GM18498 (cell line): ENCODE data around the gene NSL1.

ENCODE experiments used
- ATAC-seq: cut with Tn5 transposase; IDR thresholded peaks from one replicate; pipeline ENCODE4 v1.9.1; 2021; ENCODE audit warnings: mild to moderate bottlenecking, moderate library complexity; ENCODE audit not compliant: unreplicated experiment

Gene NSL1, protein sequence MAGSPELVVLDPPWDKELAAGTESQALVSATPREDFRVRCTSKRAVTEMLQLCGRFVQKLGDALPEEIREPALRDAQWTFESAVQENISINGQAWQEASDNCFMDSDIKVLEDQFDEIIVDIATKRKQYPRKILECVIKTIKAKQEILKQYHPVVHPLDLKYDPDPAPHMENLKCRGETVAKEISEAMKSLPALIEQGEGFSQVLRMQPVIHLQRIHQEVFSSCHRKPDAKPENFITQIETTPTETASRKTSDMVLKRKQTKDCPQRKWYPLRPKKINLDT

DNA sequence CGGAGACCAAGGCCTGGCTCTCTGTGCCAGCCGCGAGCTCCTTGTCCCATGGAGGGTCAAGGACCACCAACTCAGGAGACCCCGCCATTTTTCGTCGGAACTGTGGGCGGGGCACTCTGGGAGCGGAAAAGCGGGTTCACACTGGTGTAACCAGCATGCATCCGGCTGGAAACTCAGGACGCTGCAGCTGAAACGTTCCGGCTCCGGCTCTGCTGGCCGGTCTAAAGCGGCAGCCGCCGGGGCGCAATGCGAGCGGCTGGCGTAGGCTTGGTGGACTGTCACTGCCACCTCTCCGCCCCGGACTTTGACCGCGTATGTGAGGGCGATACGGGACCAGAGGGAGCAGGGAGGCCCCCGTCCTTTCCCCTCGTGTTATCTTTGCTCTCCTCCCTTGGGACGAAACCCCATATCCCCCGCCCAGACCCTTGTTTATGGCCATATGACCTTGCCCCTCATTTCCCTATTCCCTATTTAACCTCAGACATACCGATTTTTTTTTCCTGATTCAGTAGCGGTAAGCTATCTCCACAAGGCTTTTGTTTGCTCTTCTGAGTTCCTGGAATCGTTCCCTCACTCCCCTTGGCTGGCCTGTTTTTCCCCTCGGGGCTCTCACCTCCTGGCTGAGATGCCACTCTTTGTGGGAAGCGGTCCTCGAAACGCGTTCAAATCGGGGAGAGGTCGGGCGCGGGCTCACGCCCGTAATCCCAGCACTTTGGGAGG, at the start of gene NSL1, which contains the start of gene TATDN3:
NSL1 (minus strand) TSS at position 102 of the 720 bp plus-strand sequence; CDS start at position 88, 14 bp downstream.
TATDN3 (plus strand) TSS at position 219 of the 720 bp plus-strand sequence; CDS start at position 247, 28 bp downstream.
- ATAC-seq, result peak; percentile 70

DNA sequence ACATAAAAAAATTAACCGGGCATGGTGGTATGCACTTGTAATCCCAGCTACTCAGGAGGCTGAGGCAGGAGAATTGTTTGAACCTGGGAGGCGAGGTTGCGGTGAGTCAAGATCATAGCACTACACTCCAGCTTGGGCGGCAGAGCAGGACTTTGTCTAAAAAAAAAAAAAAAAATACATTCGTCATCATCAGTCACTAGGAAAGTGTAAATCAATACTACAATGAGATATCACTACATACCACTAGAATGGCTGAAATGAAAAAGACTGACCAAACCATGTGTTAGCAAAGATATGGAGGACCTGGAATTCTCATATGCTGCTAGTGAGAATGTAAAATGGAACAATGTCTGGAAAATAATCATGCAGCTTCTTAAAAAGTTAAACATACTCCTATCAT, 46.6 kb upstream of the NSL1 start:
- no peak for ATAC-seq

DNA sequence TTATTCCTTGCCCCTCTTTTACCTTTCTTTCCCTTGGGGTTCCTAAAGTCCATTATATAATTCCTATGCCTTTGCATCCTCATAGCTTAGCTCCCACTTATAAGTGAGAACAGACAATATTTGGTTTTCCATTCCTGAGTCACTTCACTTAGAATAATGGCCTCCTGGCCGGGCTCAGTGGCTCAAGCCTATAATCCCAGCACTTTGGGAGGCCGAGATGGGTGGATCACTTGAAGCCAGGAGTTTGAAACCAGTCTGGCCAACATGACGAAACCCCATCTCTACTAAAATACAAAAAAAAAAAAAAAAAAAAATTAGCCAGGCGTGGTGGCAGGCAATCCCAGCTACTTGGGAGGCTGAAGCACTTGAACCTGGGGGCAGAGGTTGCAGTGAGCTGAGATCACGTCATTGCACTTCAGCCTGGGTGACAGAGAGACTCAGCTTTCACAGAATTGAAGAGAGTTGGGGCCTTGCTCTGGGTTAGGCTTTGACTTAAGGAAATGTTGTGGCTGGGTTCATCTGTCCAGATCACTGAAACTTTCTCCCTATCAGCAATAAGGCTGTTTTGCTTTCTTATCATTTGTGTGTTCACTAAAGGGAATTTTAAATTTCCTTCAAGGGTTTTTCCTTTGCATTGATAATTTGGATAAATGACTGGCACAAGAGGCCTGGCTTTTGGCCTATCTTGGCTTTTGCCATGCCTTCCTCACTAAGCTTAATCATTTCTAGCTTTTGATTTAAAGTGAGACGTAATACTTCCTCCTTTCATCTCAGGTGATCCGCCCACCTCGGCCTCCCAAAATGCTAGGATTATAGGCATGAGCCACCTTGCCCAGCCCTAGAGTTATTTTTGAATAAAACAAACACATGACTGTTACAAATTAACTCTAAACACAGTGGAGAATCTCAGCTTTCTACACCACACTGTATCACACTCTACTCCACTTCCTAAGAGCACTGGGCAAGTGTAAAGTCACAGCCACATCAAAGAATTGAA, 41.9 kb upstream of the NSL1 start:
- ATAC-seq, result peak; percentile 74

DNA sequence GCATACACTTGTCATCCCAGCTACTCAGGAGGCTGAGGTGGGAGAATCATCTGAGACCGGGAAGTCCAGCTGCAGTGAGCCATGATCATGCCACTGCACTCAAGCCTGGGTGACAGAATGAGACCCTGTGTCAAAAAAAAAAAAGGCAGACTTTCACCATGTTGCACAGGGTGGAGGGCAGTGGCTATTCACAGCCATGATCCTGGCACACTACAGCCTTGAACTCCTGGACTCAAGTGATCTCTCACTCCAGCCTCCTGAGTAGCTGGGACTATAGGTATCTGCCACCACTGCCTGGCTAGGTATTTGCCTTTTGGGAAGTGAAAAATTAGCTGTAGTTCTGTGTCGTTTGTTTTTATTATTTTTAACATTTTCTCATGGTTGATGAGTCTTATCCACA, 36.8 kb upstream of the NSL1 start:
- no peak for ATAC-seq

DNA sequence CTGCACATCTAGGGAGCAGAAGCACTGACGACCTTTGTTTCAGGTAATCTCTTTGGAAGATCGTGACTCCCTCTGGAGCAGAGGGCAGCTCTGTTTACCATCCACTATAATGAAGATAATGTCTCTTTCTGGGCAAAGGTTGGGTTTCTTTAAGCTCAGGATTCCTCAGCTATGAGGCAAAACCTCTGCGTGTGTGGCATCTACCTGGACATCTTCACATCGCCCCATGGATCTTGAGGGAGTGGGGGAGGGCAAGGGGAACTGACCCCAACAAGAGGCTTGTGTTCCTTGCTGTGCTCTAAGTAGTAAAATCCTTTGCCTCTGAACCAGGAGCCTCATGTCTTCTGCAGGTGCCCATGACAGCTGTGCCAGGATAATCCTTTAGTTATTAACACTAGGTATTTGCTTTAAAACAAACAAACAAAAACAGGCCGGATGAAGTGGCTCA, 36.3 kb upstream of the NSL1 start:
- no peak for ATAC-seq

DNA sequence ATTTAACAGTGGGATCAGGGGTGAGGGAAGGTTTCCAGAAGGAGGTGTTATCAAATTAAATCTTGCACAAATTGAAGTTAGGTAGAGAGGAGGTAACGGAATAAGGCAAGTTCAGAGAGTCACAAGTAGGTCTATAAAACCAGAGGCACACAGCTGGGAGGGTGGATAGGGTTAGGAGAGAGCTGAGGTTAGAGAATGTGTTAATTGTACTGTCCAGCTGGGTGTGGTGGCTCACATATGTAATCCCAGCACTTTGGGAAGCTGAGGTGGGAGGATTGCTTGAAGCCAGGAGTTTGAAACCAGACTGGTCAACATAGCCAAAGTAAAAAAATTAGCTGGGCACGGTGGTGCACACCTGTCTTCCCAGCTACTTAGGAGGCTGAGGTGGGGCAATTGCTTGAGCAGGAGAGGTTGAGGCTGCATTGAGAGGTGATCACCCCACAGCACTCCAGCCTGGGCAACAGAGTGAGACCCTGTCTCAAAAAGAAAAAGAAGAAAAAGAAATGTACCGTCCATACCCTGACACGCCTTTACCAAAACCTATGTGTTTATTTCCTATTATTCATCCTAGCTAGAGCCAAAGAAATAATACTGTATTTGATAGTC, 35.7 kb upstream of the NSL1 start:
- ATAC-seq, result no peak

DNA sequence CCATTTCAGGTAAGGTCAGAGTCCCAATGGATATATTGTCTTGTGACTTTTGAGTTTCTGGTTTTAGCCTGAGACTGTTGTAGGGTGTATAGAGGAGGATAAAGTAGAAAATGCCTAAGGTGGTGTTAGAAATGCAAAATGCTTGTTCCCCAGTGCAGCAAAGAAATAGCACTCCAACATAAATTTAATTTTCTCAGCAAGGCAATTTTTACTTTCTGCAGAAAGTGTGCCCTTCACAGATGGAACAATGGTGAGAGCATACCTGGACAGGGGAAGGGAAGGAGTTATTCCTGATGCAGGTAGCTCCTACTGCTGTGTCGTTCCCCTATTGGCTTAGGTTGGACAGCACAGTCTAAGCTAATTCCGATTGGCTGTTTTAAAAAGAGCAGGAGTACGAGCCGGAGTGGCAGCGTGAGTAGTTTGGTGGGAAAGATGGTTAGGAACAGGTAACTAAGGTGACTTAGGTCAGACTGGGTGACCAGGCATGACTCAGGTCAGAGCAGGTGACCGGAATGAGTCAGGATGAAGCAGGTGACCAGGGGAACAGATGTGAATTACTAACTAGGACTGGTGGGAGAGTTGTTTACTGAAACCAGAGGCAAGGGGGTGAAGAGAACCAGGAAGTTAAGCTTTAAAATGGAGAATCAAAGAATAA, 34.3 kb upstream of the NSL1 start:
- no peak for ATAC-seq

DNA sequence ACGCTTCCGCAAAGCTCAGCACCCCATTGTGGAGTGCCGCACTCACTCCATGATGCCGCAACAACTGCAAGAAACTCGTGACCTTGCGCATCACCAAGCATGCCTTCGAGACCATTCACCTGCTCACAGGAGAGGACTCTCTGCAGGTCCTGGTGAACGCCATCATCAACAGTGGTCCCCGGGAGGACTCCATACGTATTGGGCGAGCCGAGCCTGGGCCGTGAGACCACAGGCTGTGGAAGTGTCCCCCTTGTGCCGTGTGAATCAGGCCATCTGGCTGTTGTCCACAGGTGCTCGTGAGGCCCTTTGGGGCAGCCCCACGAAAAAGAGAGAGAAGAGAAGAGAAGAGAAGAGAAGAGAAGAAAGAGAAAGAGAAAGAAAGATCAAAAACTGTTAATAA, 32.6 kb upstream of the NSL1 start:
- ATAC-seq, result no peak

DNA sequence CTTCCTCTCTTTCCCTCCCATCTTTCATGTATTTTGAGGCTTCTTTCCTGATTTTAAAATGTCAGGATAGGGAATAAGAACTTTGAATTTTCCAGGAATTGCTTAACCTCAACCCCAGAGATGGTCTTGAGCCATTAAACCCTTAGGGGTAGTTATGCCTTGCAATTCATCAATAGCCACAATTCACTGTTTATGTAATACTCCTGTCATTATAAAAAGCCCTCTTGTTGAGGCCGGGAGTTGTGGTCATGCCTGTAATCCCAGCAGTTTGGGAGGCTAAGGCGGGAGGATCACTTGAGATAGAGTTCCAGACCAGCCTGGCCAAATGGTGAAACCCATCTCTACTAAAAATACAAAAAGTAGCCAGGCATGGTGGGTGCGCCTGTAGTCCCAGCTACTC, 31.4 kb upstream of the NSL1 start:
- ATAC-seq, result no peak

DNA sequence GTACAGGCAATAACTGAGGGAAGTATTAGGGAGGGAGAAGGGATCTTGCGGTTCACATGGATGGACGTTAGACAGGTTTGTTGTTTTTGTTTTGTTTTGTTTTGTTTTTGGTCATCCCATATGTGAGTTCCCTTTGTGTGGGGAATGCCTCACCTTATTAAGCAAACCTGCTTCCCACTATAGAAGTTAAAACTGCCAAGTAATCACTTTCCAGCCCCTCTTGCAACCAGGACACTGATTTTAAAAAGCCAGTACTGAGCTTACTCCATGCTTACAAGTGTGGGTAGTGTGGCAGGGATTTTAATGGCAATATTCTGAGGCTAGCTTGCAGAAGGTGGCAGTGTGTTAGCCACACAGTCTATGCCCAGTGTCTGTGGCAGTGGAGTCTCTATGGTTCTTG, 29.4 kb upstream of the NSL1 start:
- ATAC-seq, result no peak

DNA sequence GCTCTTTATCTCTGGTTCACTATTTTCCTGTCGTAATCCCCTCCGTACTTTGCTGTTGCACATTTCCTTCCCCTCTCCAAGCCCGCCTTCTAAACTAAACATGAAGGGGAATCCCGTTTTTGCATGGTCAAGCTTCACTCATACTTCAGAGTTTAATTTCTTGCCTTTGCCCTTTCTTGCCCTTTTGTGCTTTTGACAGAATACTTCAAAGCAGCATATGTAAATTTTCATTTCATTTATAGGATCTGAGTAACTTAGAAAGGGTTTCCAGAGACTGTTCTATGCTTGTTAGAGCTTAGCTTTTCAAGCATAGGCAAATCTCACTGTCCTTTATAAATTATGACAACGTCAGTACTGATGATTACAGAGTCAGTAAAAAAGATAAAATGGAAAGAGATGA, 28.1 kb upstream of the NSL1 start:
- peak; percentile 78 for ATAC-seq

DNA sequence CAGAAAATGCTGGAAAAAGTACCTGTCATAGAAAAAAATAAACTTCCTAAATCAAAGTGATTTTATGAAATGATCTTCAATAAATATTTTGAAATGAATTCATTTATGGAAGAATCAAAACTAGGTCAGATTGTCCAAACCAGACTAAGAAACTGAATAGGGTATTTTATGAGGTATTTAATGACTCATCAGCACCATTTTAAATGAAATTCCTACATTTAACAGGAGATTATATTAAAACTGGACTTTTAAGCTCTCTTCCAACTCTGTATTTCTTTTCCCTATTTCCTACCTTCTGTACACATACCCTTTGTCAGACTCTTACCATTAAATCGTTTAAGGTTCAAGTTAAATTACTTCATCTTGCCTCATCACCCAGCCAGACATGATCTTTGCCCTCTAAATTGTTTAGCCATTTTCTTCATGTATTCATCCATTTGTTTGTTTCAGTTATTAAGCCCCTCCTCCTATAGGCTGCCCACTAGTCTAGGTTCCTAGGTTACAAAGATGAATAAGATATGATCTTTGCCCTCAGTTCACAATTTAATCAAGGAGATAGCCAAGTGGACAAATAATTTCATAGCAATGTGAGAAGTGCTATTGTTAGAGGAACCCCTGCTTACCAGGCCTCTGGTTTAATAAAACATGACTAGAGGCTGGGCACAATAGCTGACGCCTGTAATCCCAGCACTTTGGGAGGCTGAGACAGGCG, 25.1 kb upstream of the NSL1 start:
- no peak for ATAC-seq

DNA sequence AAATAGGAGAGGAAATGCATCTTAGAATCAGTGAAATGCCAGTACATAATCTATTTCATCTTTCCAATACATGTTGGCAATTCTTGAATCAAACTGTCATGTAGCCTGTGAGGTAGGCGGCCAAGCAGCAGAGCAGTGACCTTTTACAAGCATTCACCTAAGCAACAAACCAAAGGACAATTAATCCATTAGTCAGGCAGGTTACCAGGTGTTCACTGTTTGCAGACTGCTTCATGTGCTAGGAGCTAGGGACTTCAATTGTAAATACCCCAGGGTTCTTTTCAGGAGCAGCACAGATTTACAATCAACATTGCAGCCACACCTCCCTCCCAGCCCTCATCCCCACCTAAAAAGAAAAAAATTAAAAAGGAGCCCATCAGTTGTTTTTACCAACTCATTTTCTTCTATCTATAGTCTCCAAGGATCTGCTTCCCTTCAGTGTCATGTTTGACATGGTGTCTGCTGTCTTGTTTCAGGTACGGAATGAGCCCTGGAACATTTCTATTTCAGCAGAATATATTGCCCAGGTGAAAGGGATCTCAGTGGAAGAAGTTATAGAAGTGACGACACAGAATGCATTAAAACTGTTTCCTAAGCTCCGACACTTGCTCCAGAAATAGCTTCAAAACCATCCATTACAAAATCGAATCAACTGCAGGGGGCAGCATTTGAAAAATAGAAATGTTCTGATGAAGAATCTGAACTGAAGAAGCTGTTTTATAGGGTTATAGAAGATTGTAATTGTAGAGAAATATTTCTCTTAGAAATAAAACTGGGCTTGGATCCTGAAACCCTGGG, 23.2 kb upstream of the NSL1 start:
- no peak for ATAC-seq

DNA sequence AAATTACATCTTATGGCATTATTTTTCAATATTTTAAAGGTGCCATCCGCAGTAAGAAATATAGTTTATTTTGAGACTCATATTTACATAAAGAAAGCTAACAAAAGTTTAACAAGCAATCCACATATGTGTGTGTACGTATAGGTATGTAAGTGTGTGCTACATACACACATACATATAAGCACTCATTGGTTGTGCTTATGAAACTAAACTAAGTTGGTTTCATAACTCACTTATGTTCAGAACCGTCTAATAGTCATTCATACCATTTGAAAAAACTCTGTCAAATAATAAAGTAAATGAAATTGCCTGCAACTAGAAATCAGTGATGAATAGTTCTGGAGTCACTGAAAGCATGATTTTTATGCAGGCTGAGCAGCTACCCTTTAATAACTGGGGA, 14.2 kb upstream of the NSL1 start:
- no peak for ATAC-seq

DNA sequence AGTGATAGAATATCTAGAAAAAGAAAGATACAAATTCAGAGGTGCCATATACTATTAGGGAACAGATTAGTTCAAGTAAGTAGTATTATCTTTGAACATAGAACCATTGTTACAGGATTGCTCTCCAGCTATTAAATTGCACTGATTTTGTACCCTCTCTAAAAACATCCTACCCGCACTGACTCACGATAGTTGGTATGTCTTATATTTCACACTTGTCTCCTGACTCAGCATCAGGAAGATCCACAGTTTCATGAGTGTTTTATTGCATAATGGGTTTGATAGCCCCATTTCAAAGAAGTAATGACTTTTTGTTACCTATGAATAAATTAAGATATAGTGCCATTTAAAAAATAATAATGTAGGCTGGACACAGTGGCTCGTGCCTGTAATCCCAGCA, 6.1 kb upstream of the NSL1 start:
- ATAC-seq, result no peak

DNA sequence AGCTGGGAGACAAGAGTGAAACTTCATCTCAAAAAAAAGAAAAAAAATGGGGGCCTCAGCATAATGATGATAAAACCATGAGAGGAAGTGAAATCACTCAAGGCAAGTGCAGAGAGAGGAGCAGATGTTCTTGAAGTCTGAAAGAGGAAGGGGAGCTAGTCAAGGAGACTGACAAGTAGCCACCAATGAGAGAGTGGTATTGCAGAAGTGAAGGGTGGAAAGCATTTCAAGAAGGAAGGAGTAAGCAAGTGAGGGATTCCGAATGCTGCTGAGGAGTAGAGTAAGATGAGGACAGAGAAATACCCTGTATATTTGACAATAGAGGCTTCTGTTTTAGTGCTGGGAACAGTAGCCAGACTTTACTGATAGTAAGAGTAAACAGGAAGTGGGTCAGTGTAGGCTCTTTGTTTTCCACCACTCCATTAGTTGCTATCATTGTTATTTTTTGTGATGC, 3.0 kb upstream of the NSL1 start:
- peak; percentile 86 for ATAC-seq

DNA sequence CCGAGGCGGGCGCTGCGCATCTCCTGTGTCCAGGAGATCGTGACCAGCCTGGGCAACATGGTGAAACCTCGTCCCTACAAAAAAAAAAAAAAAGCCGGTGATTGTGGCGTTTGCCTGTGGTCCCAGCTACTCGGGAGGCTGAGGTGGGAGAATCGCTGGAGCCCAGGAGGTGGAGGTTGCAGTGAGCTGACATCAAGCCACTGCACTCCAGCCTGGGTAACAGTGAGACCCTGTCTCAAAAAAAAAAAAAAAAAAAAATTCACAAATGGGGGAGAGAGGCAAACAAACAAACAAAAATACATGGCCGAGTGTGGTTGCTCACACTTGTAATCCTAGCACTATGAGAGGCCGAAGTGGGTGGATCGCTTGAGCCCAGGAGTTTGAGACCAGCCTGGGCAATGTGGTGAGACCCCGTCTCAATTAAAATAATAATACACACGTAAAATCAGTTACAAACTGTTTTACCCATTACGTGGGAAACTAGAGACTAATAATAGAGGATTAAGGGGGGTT, 875 bp upstream of the NSL1 start:
- no peak for ATAC-seq

DNA sequence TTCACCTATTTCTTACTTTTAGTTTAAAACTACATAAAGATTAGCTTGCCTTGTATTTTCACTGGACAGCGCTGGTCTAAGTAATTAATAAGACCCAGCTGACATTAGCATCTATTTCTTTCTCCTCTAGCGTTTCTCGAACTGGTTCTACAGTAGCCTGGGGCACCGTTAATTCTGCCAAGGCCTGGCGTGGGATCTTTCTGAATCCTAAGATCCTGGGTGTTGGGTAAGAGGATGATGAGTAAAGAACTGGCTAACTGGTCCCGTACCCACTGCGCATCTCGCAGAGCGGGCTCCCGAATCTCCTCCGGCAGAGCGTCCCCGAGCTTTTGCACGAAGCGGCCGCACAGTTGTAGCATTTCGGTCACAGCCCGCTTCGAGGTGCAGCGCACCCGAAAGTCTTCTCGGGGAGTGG, 309 bp downstream of the NSL1 start:
- ATAC-seq, result peak; percentile 39
